Activated CD4-positive, alpha-beta T cell treated with anti-CD3 and anti-CD28 coated beads, Interleukin-2, amount 10 ng/mL, durations not matched to agents 24 days and 14 days (primary cell): Measurements from ENCODE around the gene P2RY2. TPM values are rescaled to one million over a fixed set of nuclear protein-coding genes. Genes with fewer than 3 reads are reported as not detected.

Source experiments
- DNase-seq: peaks from one replicate; pipeline ENCODE4 v3.0.0; 2022
- H3K27ac Mint-ChIP-seq: one replicate; pipeline ENCODE4 v1.8.0; 2022; ENCODE audit warnings: mild to moderate bottlenecking, mixed read lengths
- H3K27me3 Mint-ChIP-seq: one replicate; pipeline ENCODE4 v1.8.0; 2022; ENCODE audit warnings: mixed read lengths
- H3K36me3 Mint-ChIP-seq: one replicate; pipeline ENCODE4 v1.8.0; 2022; ENCODE audit warnings: low read depth, mild to moderate bottlenecking, mixed read lengths
- H3K4me1 Mint-ChIP-seq: one replicate; pipeline ENCODE4 v1.8.0; 2021; ENCODE audit warnings: mixed read lengths
- H3K4me3 Mint-ChIP-seq: one replicate; pipeline ENCODE4 v1.8.0; 2022; ENCODE audit warnings: mild to moderate bottlenecking, moderate library complexity, mixed read lengths
- H3K9me3 Mint-ChIP-seq: one replicate; pipeline ENCODE4 v1.8.0; 2021; ENCODE audit warnings: mixed read lengths
- intact Hi-C: fragments of 100-400 bp; cut with micrococcal nuclease; formaldehyde crosslinking; loops from one replicate; pipeline ENCODE4 v1.15.1; 2023
- total RNA-seq: library from RNA; stranded (reverse); gene quantifications from 2 replicates; pipeline ENCODE4 v1.2.3, GENCODE V29; 2022

Gene P2RY2
- total RNA-seq, 1 donor from 2014 or later, result not detected

DNA sequence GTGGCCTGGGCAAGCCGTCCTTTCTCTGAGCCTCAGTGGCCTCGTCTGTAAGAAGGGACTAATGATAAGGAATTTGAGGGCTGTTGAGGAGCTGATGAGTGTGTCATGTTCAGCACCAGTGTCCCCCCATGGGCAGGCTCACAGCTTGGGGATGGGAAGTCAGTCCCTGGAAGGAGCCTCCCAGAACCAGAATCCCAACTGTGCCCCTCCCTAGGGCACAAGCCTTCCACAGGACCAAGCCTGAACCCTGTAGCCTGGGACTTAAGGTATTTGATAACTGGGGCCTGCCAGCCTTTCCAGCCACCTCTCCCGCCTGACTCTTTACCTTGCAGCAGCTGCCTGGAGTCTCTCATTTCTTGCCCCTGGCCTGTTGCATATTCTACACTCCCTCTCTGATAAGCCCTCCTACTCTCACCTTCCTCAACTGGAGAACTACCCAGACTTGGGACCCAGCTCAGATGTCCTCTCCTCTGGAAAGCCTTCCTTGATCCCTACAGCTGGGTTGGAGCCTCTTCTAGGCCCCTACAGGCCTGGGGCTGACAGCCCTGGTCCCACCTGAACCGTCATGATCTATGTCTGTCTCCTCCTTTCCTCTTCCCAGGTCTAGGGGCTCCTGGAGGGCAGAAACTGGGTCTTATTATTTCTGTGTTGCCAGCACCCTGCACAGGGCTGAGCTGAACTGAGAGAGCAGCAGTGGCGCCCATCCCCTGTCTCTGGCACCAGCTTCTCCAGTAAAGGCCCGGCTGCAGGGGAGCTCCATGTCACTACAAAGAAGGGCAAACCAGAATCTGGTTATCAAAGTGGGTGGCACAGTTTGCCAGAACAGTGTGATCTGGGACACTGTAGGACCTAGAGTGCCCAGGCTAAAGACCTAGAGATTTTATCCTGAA lies 1.6 kb downstream of the P2RY2 start:
- Mint-ChIP-seq H3K27ac (no peak overlapping the region), H3K4me3 (peak overlapping the region; percentile 69), H3K9me3 (no peaks in the 10 kb centered on the region), H3K36me3 (no peaks in the 10 kb centered on the region), H3K27me3 (peaks cover 51% of the 10 kb centered on the region), H3K4me1 (peaks cover 7% of the 10 kb centered on the region)
- DNase-seq, result no peak
- intact Hi-C loops, result no loop called here

DNA sequence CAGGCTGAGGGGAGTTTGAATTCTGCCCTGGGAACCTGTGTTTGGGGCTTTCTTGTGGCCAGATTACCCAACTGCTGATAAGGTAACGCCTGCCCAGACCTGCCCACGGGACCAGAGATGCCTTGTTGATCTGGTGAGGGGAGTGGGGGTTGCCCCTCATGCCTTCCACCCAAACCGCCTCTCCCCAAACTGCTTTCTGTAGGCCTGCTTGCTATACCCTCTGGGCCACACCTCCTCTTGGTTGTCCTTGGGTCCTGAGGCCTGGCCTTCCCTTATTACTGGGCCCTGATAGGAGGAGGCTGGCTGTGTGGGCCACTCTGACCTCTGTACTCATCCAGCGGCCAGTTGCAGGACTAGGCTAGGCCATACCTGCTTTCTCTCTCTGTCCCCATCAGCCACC lies 3.4 kb downstream of the P2RY2 start:
- no peak overlapping the region for H3K27ac Mint-ChIP-seq
- H3K27me3 Mint-ChIP-seq, result peaks cover 53% of the 10 kb centered on the region
- H3K4me3 Mint-ChIP-seq, result no peak overlapping the region
- no peaks in the 10 kb centered on the region for H3K36me3 Mint-ChIP-seq
- peaks cover 8% of the 10 kb centered on the region for H3K4me1 Mint-ChIP-seq
- H3K9me3 Mint-ChIP-seq, result no peaks in the 10 kb centered on the region
- intact Hi-C loops, result no loop called here
- DNase-seq, result no peak

GRCh38 chr11:73221996-73222395 lies 3.9 kb downstream of the P2RY2 start:
- H3K27ac Mint-ChIP-seq, result no peak overlapping the region
- no peaks in the 10 kb centered on the region for H3K36me3 Mint-ChIP-seq
- no peaks in the 10 kb centered on the region for H3K9me3 Mint-ChIP-seq
- no peak overlapping the region for H3K4me3 Mint-ChIP-seq
- DNase-seq, result no peak
- H3K4me1 Mint-ChIP-seq, result peaks cover 8% of the 10 kb centered on the region
- intact Hi-C loops, result no loop called here
- peaks cover 51% of the 10 kb centered on the region for H3K27me3 Mint-ChIP-seq

DNA sequence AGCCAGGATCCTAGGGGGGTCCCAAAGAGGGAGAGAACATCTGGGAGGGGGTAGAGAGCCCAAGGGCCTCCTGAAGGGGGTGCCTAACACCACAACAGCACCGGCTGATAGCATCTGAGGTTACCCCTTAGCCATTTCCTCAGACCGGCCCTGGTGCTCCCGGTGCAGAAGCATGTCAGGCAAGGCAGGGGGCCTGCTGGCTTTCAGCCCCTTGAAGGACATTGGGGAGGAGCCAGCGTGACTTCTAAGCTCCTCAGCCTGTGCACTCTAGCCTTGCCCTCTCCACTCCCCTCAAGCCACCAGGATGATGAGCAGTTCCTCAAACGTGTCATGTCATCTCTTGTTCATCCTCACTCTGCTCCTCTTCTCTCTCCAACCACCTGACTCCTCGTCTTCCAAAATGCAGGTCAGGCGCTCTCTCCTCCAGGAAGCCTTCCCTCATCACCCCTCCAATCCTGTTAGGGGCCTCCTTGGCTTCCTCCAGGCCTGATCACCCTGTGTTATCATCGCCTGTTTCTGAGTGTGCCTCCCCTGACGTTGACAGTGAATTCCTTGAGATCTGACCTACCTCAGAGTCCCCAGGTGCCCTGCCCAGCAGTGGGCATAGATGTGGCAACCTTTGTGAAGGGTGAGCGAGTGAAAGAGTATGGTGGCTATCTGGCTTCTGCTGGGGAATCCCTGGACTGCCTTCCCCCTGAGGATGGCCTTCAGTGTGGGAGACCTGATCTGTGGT lies 6.1 kb downstream of the P2RY2 start:
- Mint-ChIP-seq H3K27ac (no peak overlapping the region), H3K4me3 (no peak overlapping the region), H3K4me1 (peaks cover 2% of the 10 kb centered on the region), H3K36me3 (no peaks in the 10 kb centered on the region), H3K27me3 (peaks cover 37% of the 10 kb centered on the region), H3K9me3 (no peaks in the 10 kb centered on the region)
- DNase-seq, result no peak
- intact Hi-C loops, result no loop called here

DNA sequence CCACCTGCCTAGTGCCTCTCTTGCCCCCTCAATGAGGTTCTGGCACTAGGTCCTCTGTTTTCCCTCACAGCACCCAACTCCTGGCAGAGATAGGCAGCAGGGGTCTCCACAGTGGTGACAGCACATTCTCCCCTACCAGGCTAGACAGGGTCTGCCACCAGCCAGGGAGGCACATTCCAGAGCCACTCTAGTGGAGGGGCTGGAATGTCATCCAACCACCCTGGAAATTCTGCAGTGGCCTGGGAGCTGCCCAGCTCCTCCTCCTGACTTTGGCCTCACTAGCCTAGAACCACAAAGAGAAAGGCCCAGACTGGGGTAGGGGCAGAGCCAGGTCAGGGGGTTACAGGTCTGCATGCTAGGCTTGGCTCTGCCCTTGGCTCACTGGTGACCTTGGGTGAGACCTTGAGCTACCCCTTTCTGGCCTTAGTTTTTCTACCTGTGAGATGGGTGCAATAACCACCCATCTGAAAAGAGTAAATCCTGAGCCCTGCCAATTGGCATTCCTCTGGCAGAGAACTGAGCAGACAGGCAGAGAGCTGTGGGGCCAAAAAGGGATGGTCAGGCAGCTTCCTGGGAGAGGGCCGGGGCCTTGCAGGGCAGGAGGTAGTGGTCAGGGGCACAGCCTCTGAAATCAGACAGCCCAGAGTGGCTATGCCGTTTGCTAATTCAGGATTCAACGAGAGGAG lies 7.1 kb downstream of the P2RY2 start:
- no peak overlapping the region for H3K4me3 Mint-ChIP-seq
- intact Hi-C loops, result no loop called here
- no peak for DNase-seq
- H3K27me3 Mint-ChIP-seq, result peaks cover 27% of the 10 kb centered on the region
- H3K36me3 Mint-ChIP-seq, result no peaks in the 10 kb centered on the region
- no peaks in the 10 kb centered on the region for H3K9me3 Mint-ChIP-seq
- H3K27ac Mint-ChIP-seq, result no peak overlapping the region
- H3K4me1 Mint-ChIP-seq, result peaks cover 2% of the 10 kb centered on the region

DNA sequence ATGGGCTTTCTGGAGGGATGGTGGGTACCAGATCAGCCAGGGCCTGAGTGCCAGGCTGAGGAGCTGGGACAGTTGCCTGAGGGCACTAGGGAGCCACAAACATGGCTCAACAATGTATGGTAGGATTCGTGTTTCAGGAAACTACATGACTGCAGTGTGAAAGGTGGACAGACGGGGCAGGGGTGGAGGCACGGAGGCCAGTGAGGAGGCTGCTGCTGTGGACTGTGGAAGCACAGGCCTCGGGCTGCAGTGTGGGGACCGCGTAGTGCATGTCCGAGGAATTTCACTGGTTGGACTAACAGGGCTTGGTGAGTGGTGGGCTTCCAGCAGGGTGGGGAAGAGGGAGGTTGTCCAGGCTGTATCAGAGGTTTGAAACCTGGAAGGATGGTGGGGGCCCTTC lies 7.8 kb downstream of the P2RY2 start:
- Mint-ChIP-seq H3K4me3 (no peak overlapping the region), H3K36me3 (no peaks in the 10 kb centered on the region), H3K27ac (no peak overlapping the region), H3K27me3 (peaks cover 20% of the 10 kb centered on the region), H3K9me3 (no peaks in the 10 kb centered on the region), H3K4me1 (peaks cover 2% of the 10 kb centered on the region)
- no peak for DNase-seq
- intact Hi-C loops, result no loop called here

- Mint-ChIP-seq H3K4me3 (no peak overlapping the region), H3K27me3 (peaks cover 18% of the 10 kb centered on the region), H3K27ac (no peak overlapping the region), H3K4me1 (peaks cover 2% of the 10 kb centered on the region), H3K36me3 (no peaks in the 10 kb centered on the region), H3K9me3 (no peaks in the 10 kb centered on the region)
- intact Hi-C loops, result no loop called here
- DNase-seq, result no peak
Measured at GRCh38 chr11:73226297-73227006, 8.4 kb downstream of the P2RY2 start.

DNA sequence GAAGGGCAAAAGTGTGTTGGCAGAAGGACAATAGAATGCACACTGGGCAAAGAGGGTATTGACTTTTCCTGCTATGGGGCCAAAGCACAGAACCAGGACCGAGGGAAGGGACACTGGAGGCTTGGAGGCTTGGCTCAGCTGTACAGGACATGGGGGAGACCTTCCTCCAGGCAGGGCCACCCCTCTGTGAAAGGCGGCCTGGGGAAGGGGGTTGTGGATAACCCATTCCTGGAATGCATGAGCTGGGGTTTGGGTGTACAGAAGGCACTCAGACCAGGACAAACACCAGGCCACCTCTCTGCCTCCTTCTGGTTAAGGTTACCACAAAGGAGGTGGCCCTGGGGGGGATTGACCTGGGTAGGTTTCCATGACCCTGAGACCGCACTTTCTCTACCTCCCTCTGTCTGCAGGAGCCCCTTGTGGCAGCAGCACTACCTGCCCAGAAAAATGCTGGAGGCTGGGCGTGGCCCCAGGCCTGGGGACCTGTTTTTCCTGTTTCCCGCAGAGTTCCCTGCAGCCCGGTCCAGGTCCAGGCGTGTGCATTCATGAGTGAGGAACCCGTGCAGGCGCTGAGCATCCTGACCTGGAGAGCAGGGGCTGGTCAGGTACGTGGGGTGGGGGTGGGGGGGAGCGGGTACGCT lies 9.6 kb downstream of the P2RY2 start:
- Mint-ChIP-seq H3K4me3 (no peak overlapping the region), H3K36me3 (no peaks in the 10 kb centered on the region), H3K27me3 (peaks cover 14% of the 10 kb centered on the region), H3K4me1 (peaks cover 2% of the 10 kb centered on the region), H3K27ac (no peak overlapping the region), H3K9me3 (no peaks in the 10 kb centered on the region)
- intact Hi-C loops, result no loop called here
- DNase-seq, result no peak

DNA sequence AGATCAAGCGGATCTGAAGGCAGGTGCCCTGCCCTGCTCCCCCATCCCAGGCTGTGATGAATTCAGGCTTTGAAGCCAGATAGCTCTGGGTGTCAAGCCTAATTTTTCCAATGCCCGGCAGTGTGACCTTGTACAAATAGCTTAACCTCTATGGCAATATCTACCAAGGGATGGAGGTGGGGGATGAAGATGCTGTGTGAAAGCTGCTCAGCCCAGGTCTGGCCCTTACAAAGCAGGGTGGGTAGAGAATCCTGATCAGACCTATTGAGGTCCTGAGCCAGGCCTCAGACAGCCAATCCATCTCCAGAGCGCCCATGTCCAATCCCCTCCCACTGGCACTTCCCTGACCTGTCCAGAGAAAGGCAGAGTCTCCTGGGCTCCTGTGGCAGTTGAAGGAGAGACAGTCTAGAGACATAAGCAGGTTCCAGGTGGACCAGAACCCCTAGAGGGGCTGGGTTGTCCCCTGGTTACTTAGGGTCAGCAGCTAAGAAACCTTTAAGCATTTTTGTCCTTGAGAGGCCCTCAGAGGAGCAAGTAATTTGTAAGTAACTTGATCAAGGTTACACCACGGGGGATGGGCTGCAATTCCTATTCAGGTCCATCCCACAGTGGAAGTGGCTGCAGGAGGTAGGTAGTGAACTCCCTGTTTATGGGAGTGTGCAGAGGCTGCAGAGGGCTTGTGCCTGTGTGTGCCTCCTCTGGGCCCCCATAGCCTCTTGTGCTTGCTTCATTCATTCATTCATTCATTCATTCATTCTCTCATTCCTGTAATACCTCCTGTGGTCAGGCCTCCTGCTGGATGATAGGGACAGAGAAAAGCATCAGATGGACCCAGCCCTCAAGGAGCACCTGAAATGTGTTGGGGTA lies 10.4 kb downstream of the P2RY2 start:
- Mint-ChIP-seq H3K27me3 (peaks cover 9% of the 10 kb centered on the region), H3K27ac (no peak overlapping the region), H3K4me3 (no peak overlapping the region)

GRCh38 chr11:73229321-73229895 lies 11.3 kb downstream of the P2RY2 start:
- intact Hi-C loops, result no loop called here
- no peak overlapping the region for H3K4me3 Mint-ChIP-seq
- H3K4me1 Mint-ChIP-seq, result peaks cover 2% of the 10 kb centered on the region
- no peak overlapping the region for H3K27ac Mint-ChIP-seq
- DNase-seq, result no peak
- H3K36me3 Mint-ChIP-seq, result no peaks in the 10 kb centered on the region
- peaks cover 5% of the 10 kb centered on the region for H3K27me3 Mint-ChIP-seq
- no peaks in the 10 kb centered on the region for H3K9me3 Mint-ChIP-seq

More for the DNA sequence above, 10.4 kb downstream of the P2RY2 start:
- intact Hi-C loops, result no loop called here
- no peak for DNase-seq
- Mint-ChIP-seq H3K9me3 (no peaks in the 10 kb centered on the region), H3K36me3 (no peaks in the 10 kb centered on the region), H3K4me1 (peaks cover 2% of the 10 kb centered on the region)

DNA sequence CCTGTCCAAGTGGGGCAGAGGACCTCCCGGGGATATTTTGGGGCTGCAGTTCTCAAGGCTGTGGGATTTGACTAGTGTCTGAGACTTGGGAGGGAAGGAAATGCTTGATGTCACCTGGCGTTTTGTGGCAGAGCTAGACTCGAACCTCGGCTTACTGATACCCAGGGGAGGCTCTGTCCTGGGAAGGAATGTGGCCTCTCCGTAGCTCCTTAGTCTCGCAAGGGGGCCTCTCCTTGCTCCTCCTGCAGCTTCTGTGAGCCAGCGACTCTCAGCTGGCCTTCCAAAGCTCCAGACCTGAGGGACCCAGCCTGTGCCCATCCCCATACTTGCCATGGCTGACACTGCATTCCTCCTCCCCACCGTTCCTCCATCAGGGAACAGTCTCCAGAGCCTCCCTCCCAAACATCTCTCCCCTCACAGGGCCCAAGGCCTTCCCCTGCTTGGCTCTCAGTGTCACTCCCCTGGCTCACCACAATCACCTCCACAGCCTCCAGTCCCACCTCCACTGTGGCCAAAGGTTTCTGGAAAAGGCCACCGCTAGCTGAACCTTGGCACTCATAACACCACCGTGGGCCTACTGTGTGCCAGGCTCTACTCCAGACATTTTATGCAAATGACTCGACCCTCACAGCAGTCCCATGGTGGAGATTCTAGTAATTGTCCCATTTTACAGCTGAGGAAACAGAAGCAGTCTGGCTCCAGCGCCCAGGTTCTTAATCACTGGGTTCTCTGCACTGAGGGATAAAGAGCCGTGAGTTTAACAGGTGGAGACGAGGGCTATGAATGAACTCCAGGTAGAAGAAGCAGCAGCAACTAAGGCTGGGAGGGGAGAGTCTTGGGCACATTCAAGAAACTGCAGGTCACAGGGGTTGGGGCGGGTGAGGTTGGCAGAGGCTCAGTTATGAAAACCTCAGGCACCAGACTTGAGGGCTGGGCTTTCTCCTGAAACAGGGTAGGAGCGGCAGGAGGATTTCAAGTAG lies 12.1 kb downstream of the P2RY2 start:
- no peak for DNase-seq
- H3K4me1 Mint-ChIP-seq, result no peaks in the 10 kb centered on the region
- H3K27me3 Mint-ChIP-seq, result peaks cover 1% of the 10 kb centered on the region
- intact Hi-C loops, result no loop called here
- no peaks in the 10 kb centered on the region for H3K9me3 Mint-ChIP-seq
- no peaks in the 10 kb centered on the region for H3K36me3 Mint-ChIP-seq
- H3K27ac Mint-ChIP-seq, result no peak overlapping the region
- H3K4me3 Mint-ChIP-seq, result no peak overlapping the region
